ENCODE results near the gene TGIF2. TPM values are rescaled to one million over a fixed set of nuclear protein-coding genes. Genes with fewer than 3 reads are reported as not detected.

TGIF2 gene
- total and polyA plus RNA-seq, 9 of the 15 experiments (the other 6 are each of a cell fraction or from before 2014, with no cell fraction given): 6.8 to 27.8 (median 15.7) TPM

DNA sequence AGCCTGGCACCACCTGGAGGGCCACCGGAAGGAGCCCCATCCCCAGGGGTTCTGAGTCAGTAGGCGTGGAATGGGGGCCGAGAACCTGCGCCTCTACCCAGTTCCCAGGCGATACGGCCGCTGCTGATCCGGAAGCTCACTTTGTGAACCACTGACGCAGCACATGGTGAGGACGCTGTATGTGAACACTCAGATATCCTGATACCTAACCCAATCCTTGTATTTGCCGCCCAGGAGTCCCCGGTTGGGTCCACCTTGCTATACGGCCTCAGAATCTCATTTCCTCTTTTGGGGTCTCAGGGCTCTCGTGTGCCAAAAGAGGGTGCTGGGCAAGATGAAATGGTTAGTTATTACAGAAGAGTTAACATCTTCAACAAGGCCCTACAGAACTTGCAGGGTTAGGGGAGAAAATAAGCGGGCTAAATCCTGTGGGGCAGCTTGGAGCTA lies 31.6 kb downstream of the TGIF2 start (continued):
- TF ChIP-seq SRSF1 (IDR thresholded peaks at IDR 0.05; ENCODE audit: low read depth, low read length) (no peak), ESRRB (CRISPR knock-in tag; IDR thresholded peaks at IDR 0.05; ENCODE audit: borderline replicate concordance) (no peak), ZC3H4 (CRISPR knock-in tag; IDR thresholded peaks at IDR 0.05; ENCODE audit: borderline replicate concordance) (peak; percentile 12; the same call in 1 of the 2 replicates), PURB (CRISPR knock-in tag; IDR thresholded peaks at IDR 0.05; ENCODE audit: low read depth) (no peak), LCOR (CRISPR knock-in tag; IDR thresholded peaks at IDR 0.05) (no peak), FOXK2 (conservative IDR thresholded peaks at IDR 0.05 in 1 of 2, IDR thresholded peaks at IDR 0.05 in 1 of 2; ENCODE audit: low read depth in 2 of 2) (no peak), ZNF184 (CRISPR knock-in tag; IDR thresholded peaks at IDR 0.05) (no peak), RAD51 (IDR thresholded peaks at IDR 0.05; ENCODE audit: borderline replicate concordance, low read depth) (no peak), ZNF583 (CRISPR knock-in tag; IDR thresholded peaks at IDR 0.05) (no peak), PYGO2 (tag; IDR thresholded peaks at IDR 0.05) (no peak), GATA2 (CRISPR knock-in tag; IDR thresholded peaks at IDR 0.05) (no peak), ZNF175 (CRISPR knock-in tag; IDR thresholded peaks at IDR 0.05; ENCODE audit: low read depth) (no peak), ZNF324 (CRISPR knock-in tag; IDR thresholded peaks at IDR 0.05) (no peak), ZC3H11A (IDR thresholded peaks at IDR 0.05; ENCODE audit: low read depth, low read length) (no peak), HNRNPLL (IDR thresholded peaks at IDR 0.05; ENCODE audit: low read depth, low read length, poor library complexity, severe bottlenecking) (no peak), TCF3 (CRISPR knock-in tag; IDR thresholded peaks at IDR 0.05) (0 out of 2 replicates have a peak, but pooled peaks have one; percentile 5), DIDO1 (tag; IDR thresholded peaks at IDR 0.05; ENCODE audit: low read depth) (no peak), TAF1 (IDR thresholded peaks at IDR 0.05; ENCODE audit: control insufficient read depth, extremely low read depth, insufficient read depth, low read length, severe bottlenecking) (no peak), ELF2 (CRISPR knock-in tag; IDR thresholded peaks at IDR 0.05) (no peak), ZNF263 (CRISPR knock-in tag; IDR thresholded peaks at IDR 0.05; ENCODE audit: borderline replicate concordance) (no peak), ZNF316 (IDR thresholded peaks at IDR 0.05) (no peak), ETV5 (CRISPR knock-in tag; IDR thresholded peaks at IDR 0.05; ENCODE audit: low read depth) (no peak; the same call in 1 of the 2 replicates), ZNF668 (CRISPR knock-in tag; IDR thresholded peaks at IDR 0.05) (peak; percentile 36; the same call in 1 of the 2 replicates)
- TF ChIP-seq, protein P1, sequence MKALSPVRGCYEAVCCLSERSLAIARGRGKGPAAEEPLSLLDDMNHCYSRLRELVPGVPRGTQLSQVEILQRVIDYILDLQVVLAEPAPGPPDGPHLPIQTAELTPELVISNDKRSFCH (CRISPR knock-in tag; IDR thresholded peaks at IDR 0.05): no peak
- TF ChIP-seq, protein P1 (tag; IDR thresholded peaks at IDR 0.05): peak; percentile 38; the same call in 1 of the 2 replicates
- TF ChIP-seq, protein P2, sequence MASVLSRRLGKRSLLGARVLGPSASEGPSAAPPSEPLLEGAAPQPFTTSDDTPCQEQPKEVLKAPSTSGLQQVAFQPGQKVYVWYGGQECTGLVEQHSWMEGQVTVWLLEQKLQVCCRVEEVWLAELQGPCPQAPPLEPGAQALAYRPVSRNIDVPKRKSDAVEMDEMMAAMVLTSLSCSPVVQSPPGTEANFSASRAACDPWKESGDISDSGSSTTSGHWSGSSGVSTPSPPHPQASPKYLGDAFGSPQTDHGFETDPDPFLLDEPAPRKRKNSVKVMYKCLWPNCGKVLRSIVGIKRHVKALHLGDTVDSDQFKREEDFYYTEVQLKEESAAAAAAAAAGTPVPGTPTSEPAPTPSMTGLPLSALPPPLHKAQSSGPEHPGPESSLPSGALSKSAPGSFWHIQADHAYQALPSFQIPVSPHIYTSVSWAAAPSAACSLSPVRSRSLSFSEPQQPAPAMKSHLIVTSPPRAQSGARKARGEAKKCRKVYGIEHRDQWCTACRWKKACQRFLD (CRISPR knock-in tag; IDR thresholded peaks at IDR 0.05): no peak; the same call in 1 of the 2 replicates
- TF ChIP-seq, protein P3, sequence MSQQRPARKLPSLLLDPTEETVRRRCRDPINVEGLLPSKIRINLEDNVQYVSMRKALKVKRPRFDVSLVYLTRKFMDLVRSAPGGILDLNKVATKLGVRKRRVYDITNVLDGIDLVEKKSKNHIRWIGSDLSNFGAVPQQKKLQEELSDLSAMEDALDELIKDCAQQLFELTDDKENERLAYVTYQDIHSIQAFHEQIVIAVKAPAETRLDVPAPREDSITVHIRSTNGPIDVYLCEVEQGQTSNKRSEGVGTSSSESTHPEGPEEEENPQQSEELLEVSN (IDR thresholded peaks at IDR 0.05; ENCODE audit: borderline replicate concordance in 1 of 2, extremely low read depth in 1 of 2, insufficient read depth in 1 of 2, insufficient read length in 1 of 2, low read depth in 1 of 2, low read length in 1 of 2, poor library complexity in 1 of 2, severe bottlenecking in 1 of 2): peak in 1 of 2 experiments; percentile 86

Measured in K562 (cell line).